NOMO-1 (cell line): ENCODE measurements around the gene ZBTB33.

ENCODE experiments used
- DNase-seq, 2 experiments: peaks; one replicate each; lab custom pipeline; 2025; ENCODE audit not compliant: unreplicated experiment in 2 of 2; lab: John Stamatoyannopoulos, UW

Gene ZBTB33

GRCh38 chrX:120304256-120304655, 53.6 kb downstream of the ZBTB33 start:
- peak; percentile 33 to 79 for DNase-seq

GRCh38 chrX:120305531-120306141, 55.0 kb downstream of the ZBTB33 start:
- peak; percentile 28 to 47 for DNase-seq

GRCh38 chrX:120306630-120307029, 56.0 kb downstream of the ZBTB33 start:
- peak in 1 of 2 experiments; percentile 34 for DNase-seq
